K562 (cell line): ENCODE data around the gene FMR1. TPM values are rescaled to one million over a fixed set of nuclear protein-coding genes. Genes with fewer than 3 reads are reported as not detected.

Source experiments
- ATAC-seq: fragments of 200-7000 bp; cut with Tn5 transposase; 3 replicates; pipeline ENCODE4 v1.9.1; 2020; ENCODE audit warnings: moderate library complexity
- BruUV-seq: library from RNA; stranded (reverse); fragments of 400-500 nt; replicated peaks from 2 replicates; lab custom pipeline; 2021; lab: Mats Ljungman, UMichigan
- CTCF ChIA-PET: fragments of 300-600 bp; formaldehyde crosslinking; extraction: SDS; loops from one replicate; lab custom pipeline; 2021; ENCODE audit warnings: low intra/inter-chr PET ratio; lab: Yijun Ruan, JAX
- POLR2A ChIA-PET: fragments of 300-600, 350-650 bp; sonication (Branson Sonifier 250); formaldehyde crosslinking; extraction: SDS; loops from one replicate; lab custom pipeline; 2021; ENCODE audit warnings: antibody characterized with exemption, inconsistent platforms; lab: Yijun Ruan, JAX
- DNase-seq, 4 experiments: peaks; one replicate each; pipeline versions ENCODE4 v3.0.0 to v3.0.0-alpha.2; 2011 to 2018; ENCODE audit warnings: low spot score in 3 of 4, mixed read lengths in 3 of 4; ENCODE audit errors: extremely low read depth in 1 of 4
- FAIRE-seq: peaks from 2 replicates; lab custom pipeline; 2011; peaks lifted over from hg19 to GRCh38; lab: Jason Lieb, UNC
- H2AFZ ChIP-seq: 2 replicates; pipeline ENCODE4 v1.6.0; 2011; ENCODE audit warnings: low read depth, low read length, control low read depth, inconsistent platforms
- H3K27ac ChIP-seq: fragments of 200-600 bp; 3 replicates; pipeline ENCODE4 v1.8.0; 2011; ENCODE audit warnings: low read depth, mild to moderate bottlenecking, control low read depth, inconsistent platforms, low read length, moderate library complexity, mixed read lengths; ENCODE audit errors: extremely low read depth
- H3K27me3 ChIP-seq, 2 experiments: fragments of 300-600 bp in 1 of 2; 2 replicates in 1 of 2; 3 replicates in 1 of 2; pipeline versions ENCODE4 v1.6.0 to v1.8.0; 2011; ENCODE audit warnings: inconsistent platforms in 2 of 2, low read length in 2 of 2, mild to moderate bottlenecking in 1 of 2, mixed read lengths in 1 of 2, moderate library complexity in 1 of 2; ENCODE audit not compliant: control insufficient read depth in 2 of 2, insufficient read depth in 2 of 2
- H3K36me3 ChIP-seq: fragments of 300-600 bp; 3 replicates; pipeline ENCODE4 v1.8.0; 2011; ENCODE audit warnings: mild to moderate bottlenecking, low read length, inconsistent platforms; ENCODE audit not compliant: control insufficient read depth, insufficient read depth
- H3K4me1 ChIP-seq, 2 experiments: fragments of 200-600 bp in 1 of 2; replicated peaks in 1 of 2; 2 replicates in 1 of 2; 3 replicates in 1 of 2; pipeline versions ENCODE4 v1.5.1 to v1.8.0; 2011; ENCODE audit warnings: inconsistent platforms in 2 of 2, low read length in 2 of 2, mild to moderate bottlenecking in 1 of 2, mixed read lengths in 1 of 2, moderate library complexity in 1 of 2; ENCODE audit not compliant: control insufficient read depth in 2 of 2, insufficient read depth in 2 of 2
- H3K4me2 ChIP-seq: 2 replicates; pipeline ENCODE4 v1.6.1; 2011; ENCODE audit warnings: low read length, control low read depth, inconsistent platforms, mixed read lengths; ENCODE audit not compliant: insufficient read depth
- H3K4me3 ChIP-seq: fragments of 200-600 bp; sonication (generic), shearing (Covaris generic); 2 replicates; pipeline ENCODE4 v1.5.1; 2016; ENCODE audit warnings: control low read depth, inconsistent platforms
- H3K79me2 ChIP-seq: fragments of 200-600 bp; 3 replicates; pipeline ENCODE4 v1.8.0; 2011; ENCODE audit warnings: low read length, inconsistent platforms; ENCODE audit not compliant: control insufficient read depth, insufficient read depth
- H3K9ac ChIP-seq, 2 experiments: 2 replicates each; pipeline versions ENCODE4 v1.6.0 to v1.6.1; 2011; ENCODE audit warnings: low read depth in 2 of 2, low read length in 2 of 2, control low read depth in 1 of 2, inconsistent platforms in 1 of 2, mild to moderate bottlenecking in 1 of 2, mixed read lengths in 1 of 2; ENCODE audit not compliant: insufficient read depth in 1 of 2
- H3K9me1 ChIP-seq: one replicate; pipeline ENCODE4 v1.6.0; 2011; ENCODE audit warnings: inconsistent platforms, mild to moderate bottlenecking, low read length, moderate library complexity; ENCODE audit not compliant: control insufficient read depth, insufficient read depth
- H3K9me3 ChIP-seq: replicated peaks from 2 replicates; pipeline ENCODE4 v1.5.1; 2011; ENCODE audit warnings: low read depth, low read length, inconsistent platforms; ENCODE audit not compliant: control insufficient read depth, insufficient read depth
- H4K20me1 ChIP-seq: replicated peaks from 2 replicates; pipeline ENCODE4 v1.6.1; 2011; ENCODE audit warnings: low read length, inconsistent platforms, mixed read lengths; ENCODE audit not compliant: control insufficient read depth, insufficient read depth
- HDAC2 ChIP-seq: fragments of 450-650 bp; IDR thresholded peaks from 2 replicates; pipeline ENCODE4 v1.6.1; 2016; ENCODE audit warnings: mild to moderate bottlenecking
- HMBOX1 ChIP-seq: sonication (generic); IDR thresholded peaks from 2 replicates; pipeline ENCODE4 v1.6.1; 2016
- LEF1 ChIP-seq: fragments of 450-650 bp; IDR thresholded peaks from 2 replicates; pipeline ENCODE4 v1.6.1; 2016; ENCODE audit warnings: mild to moderate bottlenecking
- STAT5B ChIP-seq: fragments of 250-450 bp; sonication (Bioruptor Pico); IDR thresholded peaks from 2 replicates; pipeline ENCODE4 v1.8.0; 2021; ENCODE audit warnings: mild to moderate bottlenecking, inconsistent platforms
- ZBTB2 ChIP-seq: fragments of 450-650 bp; IDR thresholded peaks from 2 replicates; pipeline ENCODE4 v1.6.1; 2016; ENCODE audit warnings: antibody characterized with exemption
- ZNF174 ChIP-seq: fragments of 250-450 bp; sonication (Bioruptor Pico); IDR thresholded peaks from 2 replicates; pipeline ENCODE4 v1.4.0; 2020; ENCODE audit warnings: mild to moderate bottlenecking
- ZNF639 ChIP-seq, 2 experiments: fragments of 200-800 bp in 1 of 2; sonication (Bioruptor generic) in 1 of 2; sonication (generic) in 1 of 2; formaldehyde crosslinking in 1 of 2; IDR thresholded peaks in 1 of 2; conservative IDR thresholded peaks in 1 of 2; 2 replicates each; pipeline versions ENCODE4 v1.5.0 to v1.6.1; 2016 to 2020; ENCODE audit warnings: missing compliant biosample characterization in 1 of 2, missing genetic modification characterization in 1 of 2, missing genetic modification reagents in 1 of 2
- WGBS: fragments of 100-300 bp; shearing (Covaris generic); methylation state at CpG from one replicate; pipeline ENCODE4 v1.1.6; 2016; ENCODE audit warnings: low coverage, mixed read lengths; ENCODE audit not compliant: insufficient coverage; ENCODE audit errors: missing lambda C conversion rate; 5-methylcytosine and 5-hydroxymethylcytosine counted together
- in situ Hi-C: fragments of 300-500 bp; cut with MboI; formaldehyde crosslinking; loops from 4 replicates; pipeline ENCODE4 v1.15.0; 2018; ENCODE audit warnings: inconsistent platforms, mixed read lengths
- intact Hi-C: fragments of 100-400 bp; cut with micrococcal nuclease; formaldehyde crosslinking; loops from 2 replicates; pipeline ENCODE4 v1.14.2; 2022
- polyA plus RNA-seq, 8 experiments: library from polyadenylated mRNA; depleted of rRNA in 4 of 8; stranded (reverse) in 5 of 8; unstranded in 3 of 8; fragments of >200 nt; fragmentation: Nextera tagmentation in 2 of 8; fragmentation: Illumina TruSeq in 1 of 8; extraction: Ambion mirVana in 2 of 8; extraction: Trizol in 1 of 8; gene quantifications; 2 replicates each; pipeline versions ENCODE4 v1.2.1 to v1.2.3, GENCODE V29; 2011 to 2014; ENCODE audit warnings: inconsistent platforms in 1 of 8, missing spikeins in 1 of 8
- total RNA-seq, 7 experiments: library from RNA; depleted of rRNA in 6 of 7; stranded (reverse); fragments of >200 nt in 6 of 7; fragmentation: Illumina TruSeq in 2 of 7; extraction: Trizol in 2 of 7; gene quantifications; 2 replicates each; pipeline versions ENCODE4 v1.2.1 to v1.2.3, GENCODE V29; 2011 to 2021; ENCODE audit warnings: low replicate concordance in 1 of 7

Gene FMR1
- total and polyA plus RNA-seq, 9 of the 15 experiments (the other 6 are each of a cell fraction or from before 2014, with no cell fraction given): 4.8 to 26.5 (median 20.5) TPM

- TF ChIP-seq ZNF639 (CRISPR knock-in tag; conservative IDR thresholded peaks at IDR 0.05 in 1 of 2, IDR thresholded peaks at IDR 0.05 in 1 of 2) (no peak), ZBTB2 (no peak), STAT5B (CRISPR knock-in tag) (no peak), LEF1 (no peak)
Observed at GRCh38 chrX:147900349-147900748, 11.4 kb upstream of the FMR1 start (continued).

- Histone ChIP-seq H3K9me1 (no peaks in the 10 kb centered on the region), H3K9me3 (no peaks in the 10 kb centered on the region), H3K79me2 (no peaks in the 10 kb centered on the region), H3K36me3 (no peaks in the 10 kb centered on the region), H3K4me2 (no peak overlapping the region), H3K27me3 (no peaks in the 10 kb centered on the region), H3K4me3 (no peak overlapping the region), H3K27ac (no peak overlapping the region), H3K4me1 (no peaks in the 10 kb centered on the region), H2AFZ (no peak overlapping the region), H3K9ac (no peak overlapping the region), H4K20me1 (no peaks in the 10 kb centered on the region)
- POLR2A ChIA-PET: no interaction called here
- intact Hi-C loops: no loop called here
- WGBS: 7% methylated on average over 5 of the region's 6 CpGs
- no TSS peak for BruUV-seq
- CTCF ChIA-PET: no interaction called here
- in situ Hi-C loops: no loop called here
- DNase-seq: no peak
- no peak for ATAC-seq
- FAIRE-seq: no peak
- TF ChIP-seq HMBOX1: no peak
- TF ChIP-seq HDAC2: no peak
- no peak for TF ChIP-seq ZNF174 (CRISPR knock-in tag)
Observed at GRCh38 chrX:147901461-147902126, 10.1 kb upstream of the FMR1 start.
